Karpas-422 (cell line): ENCODE measurements around the gene BNC2. TPM values are rescaled to one million over a fixed set of nuclear protein-coding genes. Genes with fewer than 3 reads are reported as not detected.

ENCODE experiments used
- DNase-seq: peaks from one replicate; pipeline ENCODE4 v3.0.0-alpha.2; 2015
- H2AFZ ChIP-seq: fragments of 200-600 bp; sonication (generic); 2 replicates; pipeline ENCODE4 v1.6.1; 2014; ENCODE audit warnings: antibody characterized with exemption, low read length, mixed read lengths
- H3K27ac ChIP-seq: fragments of 200-600 bp; sonication (generic); 2 replicates; pipeline ENCODE4 v1.5.1; 2014; ENCODE audit warnings: mild to moderate bottlenecking, low read length, moderate library complexity
- H3K27me3 ChIP-seq: fragments of 200-600 bp; sonication (generic); 2 replicates; pipeline ENCODE4 v1.6.1; 2014; ENCODE audit warnings: low read length, mixed read lengths
- H3K36me3 ChIP-seq: fragments of 200-600 bp; sonication (generic); 2 replicates; pipeline ENCODE4 v1.6.1; 2014; ENCODE audit warnings: low read length, mixed read lengths; ENCODE audit not compliant: insufficient read depth
- H3K4me1 ChIP-seq: fragments of 200-600 bp; sonication (generic); 2 replicates; pipeline ENCODE4 v1.6.1; 2014; ENCODE audit warnings: mild to moderate bottlenecking, low read length, mixed read lengths
- H3K4me2 ChIP-seq: fragments of 200-600 bp; sonication (generic); 2 replicates; pipeline ENCODE4 v1.6.1; 2014; ENCODE audit warnings: low read length, low read depth, mild to moderate bottlenecking; ENCODE audit not compliant: poor library complexity, severe bottlenecking
- H3K4me3 ChIP-seq: fragments of 200-600 bp; sonication (generic); 2 replicates; pipeline ENCODE4 v1.5.1; 2014; ENCODE audit warnings: mild to moderate bottlenecking, antibody characterized with exemption, low read length, mixed read lengths
- H3K79me2 ChIP-seq: fragments of 200-600 bp; sonication (generic); 2 replicates; pipeline ENCODE4 v1.6.1; 2014; ENCODE audit warnings: mild to moderate bottlenecking, low read length, mixed read lengths
- H3K9ac ChIP-seq: fragments of 200-600 bp; sonication (generic); 2 replicates; pipeline ENCODE4 v1.6.0; 2014; ENCODE audit warnings: low read length
- H3K9me2 ChIP-seq: fragments of 200-600 bp; sonication (generic), shearing (Covaris generic); replicated peaks from 2 replicates; pipeline ENCODE4 v1.6.0; 2014; ENCODE audit warnings: mild to moderate bottlenecking, low read length, moderate library complexity; ENCODE audit not compliant: insufficient read depth
- H3K9me3 ChIP-seq: fragments of 300-700, 200-600 bp; sonication (generic); 2 replicates; pipeline ENCODE4 v1.6.1; 2014; ENCODE audit warnings: low read length, mixed read lengths
- H4K20me1 ChIP-seq: fragments of 200-600 bp; sonication (generic); 2 replicates; pipeline ENCODE4 v1.6.1; 2014; ENCODE audit warnings: mild to moderate bottlenecking, antibody characterized with exemption, low read length, low read depth; ENCODE audit not compliant: insufficient read depth
- total RNA-seq: library from RNA; depleted of rRNA; stranded (reverse); fragments of >200 nt; shearing (Covaris generic); gene quantifications from 2 replicates; pipeline ENCODE4 v1.2.3, GENCODE V29; 2014; ENCODE audit warnings: low replicate concordance

Gene BNC2
- total RNA-seq, 1 experiment from 2014 or later, result not detected

- Histone ChIP-seq H2AFZ (no peak overlapping the region), H3K4me3 (no peak overlapping the region), H4K20me1 (no peaks in the 10 kb centered on the region), H3K27ac (no peak overlapping the region), H3K79me2 (no peaks in the 10 kb centered on the region), H3K27me3 (no peaks in the 10 kb centered on the region), H3K9me2 (no peaks in the 10 kb centered on the region), H3K4me2 (no peak overlapping the region), H3K9me3 (no peaks in the 10 kb centered on the region), H3K4me1 (no peaks in the 10 kb centered on the region), H3K36me3 (no peaks in the 10 kb centered on the region), H3K9ac (no peak overlapping the region)
- no peak for DNase-seq
Measured at GRCh38 chr9:16710888-16711287, 159.6 kb downstream of the BNC2 start.

- H2AFZ ChIP-seq, result no peak overlapping the region
- H3K36me3 ChIP-seq, result no peaks in the 10 kb centered on the region
- no peak overlapping the region for H3K9ac ChIP-seq
- no peaks in the 10 kb centered on the region for H3K9me3 ChIP-seq
- H3K4me1 ChIP-seq, result no peaks in the 10 kb centered on the region
- H3K4me2 ChIP-seq, result no peak overlapping the region
- H3K9me2 ChIP-seq, result no peaks in the 10 kb centered on the region
- H3K27me3 ChIP-seq, result no peaks in the 10 kb centered on the region
- no peak overlapping the region for H3K4me3 ChIP-seq
- no peaks in the 10 kb centered on the region for H4K20me1 ChIP-seq
- DNase-seq, result no peak
- H3K79me2 ChIP-seq, result no peaks in the 10 kb centered on the region
- no peak overlapping the region for H3K27ac ChIP-seq
Measured at GRCh38 chr9:16709924-16710323, 160.5 kb downstream of the BNC2 start.

GRCh38 chr9:16708656-16709435, 161.6 kb downstream of the BNC2 start:
- H3K79me2 ChIP-seq, result no peaks in the 10 kb centered on the region
- no peak overlapping the region for H3K4me2 ChIP-seq
- H3K27me3 ChIP-seq, result no peaks in the 10 kb centered on the region
- H4K20me1 ChIP-seq, result no peaks in the 10 kb centered on the region
- H3K4me1 ChIP-seq, result no peaks in the 10 kb centered on the region
- no peak overlapping the region for H3K9ac ChIP-seq
- no peaks in the 10 kb centered on the region for H3K9me3 ChIP-seq
- no peaks in the 10 kb centered on the region for H3K36me3 ChIP-seq
- H3K9me2 ChIP-seq, result no peaks in the 10 kb centered on the region
- H3K4me3 ChIP-seq, result no peak overlapping the region
- DNase-seq, result no peak
- no peak overlapping the region for H3K27ac ChIP-seq
- H2AFZ ChIP-seq, result no peak overlapping the region

GRCh38 chr9:16705111-16705604, 165.3 kb downstream of the BNC2 start:
- DNase-seq, result no peak
- Histone ChIP-seq H3K79me2 (no peaks in the 10 kb centered on the region), H3K27ac (no peak overlapping the region), H3K9ac (no peak overlapping the region), H3K4me1 (no peaks in the 10 kb centered on the region), H3K9me3 (no peaks in the 10 kb centered on the region), H2AFZ (no peak overlapping the region), H3K36me3 (no peaks in the 10 kb centered on the region), H3K9me2 (no peaks in the 10 kb centered on the region), H4K20me1 (no peaks in the 10 kb centered on the region), H3K27me3 (no peaks in the 10 kb centered on the region), H3K4me3 (no peak overlapping the region), H3K4me2 (no peak overlapping the region)

GRCh38 chr9:16704116-16705110, 166.1 kb downstream of the BNC2 start:
- no peak for DNase-seq
- H3K9me2 ChIP-seq, result no peaks in the 10 kb centered on the region
- H2AFZ ChIP-seq, result no peak overlapping the region
- H3K27ac ChIP-seq, result no peak overlapping the region
- H3K27me3 ChIP-seq, result no peaks in the 10 kb centered on the region
- H3K79me2 ChIP-seq, result no peaks in the 10 kb centered on the region
- no peaks in the 10 kb centered on the region for H3K9me3 ChIP-seq
- no peak overlapping the region for H3K4me3 ChIP-seq
- no peaks in the 10 kb centered on the region for H3K4me1 ChIP-seq
- H3K36me3 ChIP-seq, result no peaks in the 10 kb centered on the region
- H3K4me2 ChIP-seq, result no peak overlapping the region
- H4K20me1 ChIP-seq, result no peaks in the 10 kb centered on the region
- H3K9ac ChIP-seq, result no peak overlapping the region

GRCh38 chr9:16701347-16701746, 169.1 kb downstream of the BNC2 start:
- Histone ChIP-seq H4K20me1 (no peaks in the 10 kb centered on the region), H3K27me3 (no peaks in the 10 kb centered on the region), H3K9me2 (no peaks in the 10 kb centered on the region), H3K4me2 (no peak overlapping the region), H3K9ac (no peak overlapping the region), H3K4me1 (no peaks in the 10 kb centered on the region), H3K36me3 (no peaks in the 10 kb centered on the region), H2AFZ (no peak overlapping the region), H3K4me3 (no peak overlapping the region), H3K9me3 (no peaks in the 10 kb centered on the region), H3K27ac (no peak overlapping the region), H3K79me2 (no peaks in the 10 kb centered on the region)
- DNase-seq, result no peak

GRCh38 chr9:16693616-16694015, 176.9 kb downstream of the BNC2 start:
- H2AFZ ChIP-seq, result no peak overlapping the region
- H3K9me2 ChIP-seq, result no peaks in the 10 kb centered on the region
- DNase-seq, result no peak
- H3K79me2 ChIP-seq, result no peaks in the 10 kb centered on the region
- no peak overlapping the region for H3K27ac ChIP-seq
- H3K4me2 ChIP-seq, result no peak overlapping the region
- H3K4me3 ChIP-seq, result no peak overlapping the region
- no peaks in the 10 kb centered on the region for H4K20me1 ChIP-seq
- no peaks in the 10 kb centered on the region for H3K9me3 ChIP-seq
- no peaks in the 10 kb centered on the region for H3K4me1 ChIP-seq
- no peak overlapping the region for H3K9ac ChIP-seq
- no peaks in the 10 kb centered on the region for H3K36me3 ChIP-seq
- H3K27me3 ChIP-seq, result no peaks in the 10 kb centered on the region

GRCh38 chr9:16690628-16691027, 179.8 kb downstream of the BNC2 start:
- no peak overlapping the region for H3K4me2 ChIP-seq
- H3K9me3 ChIP-seq, result no peaks in the 10 kb centered on the region
- H2AFZ ChIP-seq, result no peak overlapping the region
- no peaks in the 10 kb centered on the region for H3K4me1 ChIP-seq
- H3K9ac ChIP-seq, result no peak overlapping the region
- H3K79me2 ChIP-seq, result no peaks in the 10 kb centered on the region
- H3K27ac ChIP-seq, result no peak overlapping the region
- H3K9me2 ChIP-seq, result no peaks in the 10 kb centered on the region
- H3K4me3 ChIP-seq, result no peak overlapping the region
- H3K27me3 ChIP-seq, result no peaks in the 10 kb centered on the region
- no peak for DNase-seq
- H4K20me1 ChIP-seq, result no peaks in the 10 kb centered on the region
- no peaks in the 10 kb centered on the region for H3K36me3 ChIP-seq
